Bronchial smooth muscle cell (primary cell): ENCODE data around the gene SV2B. TPM values are rescaled to one million over a fixed set of nuclear protein-coding genes. Genes with fewer than 3 reads are reported as not detected.

Experiments used
- total RNA-seq: library from RNA; depleted of rRNA; stranded (reverse); fragments of >200 nt; gene quantifications from 2 replicates; pipeline ENCODE4 v1.2.1, GENCODE V29; 2014

The SV2B gene, protein sequence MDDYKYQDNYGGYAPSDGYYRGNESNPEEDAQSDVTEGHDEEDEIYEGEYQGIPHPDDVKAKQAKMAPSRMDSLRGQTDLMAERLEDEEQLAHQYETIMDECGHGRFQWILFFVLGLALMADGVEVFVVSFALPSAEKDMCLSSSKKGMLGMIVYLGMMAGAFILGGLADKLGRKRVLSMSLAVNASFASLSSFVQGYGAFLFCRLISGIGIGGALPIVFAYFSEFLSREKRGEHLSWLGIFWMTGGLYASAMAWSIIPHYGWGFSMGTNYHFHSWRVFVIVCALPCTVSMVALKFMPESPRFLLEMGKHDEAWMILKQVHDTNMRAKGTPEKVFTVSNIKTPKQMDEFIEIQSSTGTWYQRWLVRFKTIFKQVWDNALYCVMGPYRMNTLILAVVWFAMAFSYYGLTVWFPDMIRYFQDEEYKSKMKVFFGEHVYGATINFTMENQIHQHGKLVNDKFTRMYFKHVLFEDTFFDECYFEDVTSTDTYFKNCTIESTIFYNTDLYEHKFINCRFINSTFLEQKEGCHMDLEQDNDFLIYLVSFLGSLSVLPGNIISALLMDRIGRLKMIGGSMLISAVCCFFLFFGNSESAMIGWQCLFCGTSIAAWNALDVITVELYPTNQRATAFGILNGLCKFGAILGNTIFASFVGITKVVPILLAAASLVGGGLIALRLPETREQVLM
- under 0.01 TPM in 2 replicates for total RNA-seq

DNA sequence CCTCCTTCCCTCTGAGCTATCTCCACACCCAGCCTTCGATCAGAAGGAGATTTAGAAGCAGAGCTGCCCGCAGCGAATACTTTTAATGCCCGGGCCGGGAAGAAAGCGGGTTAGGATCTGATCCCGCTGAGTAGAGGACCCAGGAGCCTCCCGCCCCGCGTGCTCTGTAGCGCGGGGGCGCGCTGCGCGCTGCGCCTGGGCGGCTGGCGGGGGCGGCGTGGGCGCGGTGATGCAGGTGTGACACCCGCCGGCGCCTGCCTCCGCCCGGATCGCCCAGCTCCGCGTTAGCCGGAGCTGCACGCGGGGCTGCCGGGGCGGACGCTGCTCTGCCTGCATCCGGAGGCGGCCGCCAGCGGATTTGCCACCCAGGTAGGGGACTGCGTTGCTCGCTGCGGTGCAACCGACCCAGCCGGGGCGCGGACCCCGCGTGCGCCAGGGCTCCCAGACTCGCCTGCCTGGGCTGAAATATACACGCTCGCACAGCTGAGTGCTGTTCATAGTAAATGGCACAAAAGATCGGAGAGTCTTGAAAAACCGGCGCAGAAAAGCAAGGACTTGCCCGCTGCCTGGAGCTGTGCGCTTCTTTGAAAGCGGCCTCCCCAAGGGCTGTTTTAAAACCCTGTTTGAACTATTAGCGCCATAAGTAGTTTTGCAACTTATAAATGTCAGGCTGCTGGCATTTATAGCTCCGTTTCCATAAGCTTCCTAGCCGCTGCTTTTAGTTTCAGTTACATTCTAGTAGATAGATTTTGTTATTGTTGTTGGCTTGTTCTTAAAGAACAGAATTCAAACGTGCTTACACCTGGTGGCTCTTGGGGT, at the start of gene SV2B:
TSS of gene SV2B (plus strand) at position 263 of the 819 bp plus-strand sequence. CDS start 126,007 bp downstream, outside the sequence.

Other genes starting within 250 kb of the SV2B start
- gene FURIN, start 231.7 kb upstream of the SV2B start, total RNA-seq = 23.3 and 31.1 TPM in 2 replicates
- 30.7 and 52.2 TPM in 2 replicates for gene FES, start 215.8 kb upstream of the SV2B start, total RNA-seq
- 6.8 and 11.2 TPM in 2 replicates for gene MAN2A2, start 197.0 kb upstream of the SV2B start, total RNA-seq
- 10.2 and 16.2 TPM in 2 replicates for gene HDDC3, start 167.7 kb upstream of the SV2B start, total RNA-seq
- 103 and 124 TPM in 2 replicates for gene UNC45A, start 165.0 kb upstream of the SV2B start, total RNA-seq
- gene RCCD1, start 145.4 kb upstream of the SV2B start, total RNA-seq = 5.8 and 8.2 TPM in 2 replicates
- gene PRC1, start 105.7 kb upstream of the SV2B start, total RNA-seq = 10.7 and 25.7 TPM in 2 replicates
- 11.5 and 12.1 TPM in 2 replicates for gene VPS33B, start 77.7 kb upstream of the SV2B start, total RNA-seq